Gastroesophageal sphincter (tissue), 4 donors: ENCODE measurements around the gene TP63. TPM values are rescaled to one million over a fixed set of nuclear protein-coding genes. Genes with fewer than 3 reads are reported as not detected.

Experiments used
- ATAC-seq: fragments of 150-250 bp; one replicate; pipeline ENCODE4 v1.9.1; 2016; ENCODE audit warnings: mild to moderate bottlenecking, moderate library complexity
- H3K27ac ChIP-seq, 4 donors: fragments of 200-600 bp; sonication (generic) in 3 of 4; 1 replicate in 3 of 4; 2 replicates in 1 of 4; pipeline ENCODE4 v1.5.1; 2016 to 2019
- H3K27me3 ChIP-seq: fragments of 200-600 bp; sonication (generic); one replicate; pipeline ENCODE4 v1.5.1; 2019
- H3K36me3 ChIP-seq, 2 donors: fragments of 200-600 bp; sonication (generic); one replicate each; pipeline ENCODE4 v1.5.1; 2019; ENCODE audit warnings: control low read depth in 1 of 2
- H3K4me1 ChIP-seq, 3 donors: fragments of 200-600 bp; sonication (generic); 1 replicate in 2 of 3; 2 replicates in 1 of 3; pipeline ENCODE4 v1.5.1; 2016 to 2019; ENCODE audit warnings: control low read depth in 2 of 3
- H3K4me3 ChIP-seq, 2 donors: fragments of 200-600 bp; sonication (generic); one replicate each; pipeline ENCODE4 v1.5.1; 2019; ENCODE audit warnings: mild to moderate bottlenecking in 1 of 2, moderate library complexity in 1 of 2
- H3K9me3 ChIP-seq, 3 donors: fragments of 200-600 bp; sonication (generic); one replicate each; pipeline ENCODE4 v1.5.1; 2017 to 2019; ENCODE audit warnings: control low read depth in 2 of 3
- EP300 ChIP-seq: sonication (generic); formaldehyde crosslinking; IDR thresholded peaks from one replicate; pipeline ENCODE4 v1.6.1; 2017; ENCODE audit warnings: antibody characterized with exemption, mild to moderate bottlenecking
- POLR2A ChIP-seq, 2 donors: fragments of 450-650 bp; IDR thresholded peaks; one replicate each; pipeline ENCODE4 v1.6.1; 2017; ENCODE audit warnings: antibody characterized with exemption in 2 of 2, mild to moderate bottlenecking in 2 of 2, moderate library complexity in 1 of 2
- POLR2AphosphoS5 ChIP-seq: sonication (generic); formaldehyde crosslinking; IDR thresholded peaks from one replicate; pipeline ENCODE4 v1.6.1; 2017; ENCODE audit warnings: antibody characterized with exemption
- WGBS, 2 donors: methylation state at CpG; one replicate each; pipeline ENCODE4 v1.1.5; 2018; ENCODE audit warnings: low coverage in 1 of 2; 5-methylcytosine and 5-hydroxymethylcytosine counted together
- total RNA-seq, 4 donors: library from RNA; depleted of rRNA; stranded (reverse); fragments of >200 nt; gene quantifications; one replicate each; pipeline ENCODE4 v1.1.0, GENCODE V29; 2016
- TF ChIP-seq, protein P1 (sequence below), 4 experiments: fragments of 200-600 bp in 2 of 4; fragments of 450-650 bp in 2 of 4; sonication (generic) in 1 of 4; IDR thresholded peaks; one replicate each; pipeline ENCODE4 v1.5.1; 2017 to 2019; ENCODE audit warnings: antibody characterized with exemption in 4 of 4, mild to moderate bottlenecking in 2 of 4, moderate library complexity in 2 of 4

Gene TP63
- total RNA-seq, 4 donors from 2014 or later = 0.13 to 7.4 (median 3.4) TPM; not detected in 1

GRCh38 chr3:189813647-189814240, 182.6 kb downstream of the TP63 start:
- TF ChIP-seq POLR2AphosphoS5 = no peak
- Histone ChIP-seq H3K36me3 (no peaks in the 10 kb centered on the region), H3K9me3 (no peaks in the 10 kb centered on the region), H3K4me1 (no peaks in the 10 kb centered on the region), H3K27me3 (no peaks in the 10 kb centered on the region), H3K4me3 (no peak overlapping the region), H3K27ac (no peak overlapping the region)
- 83 to 100% methylated on average over 1 to 2 of the region's 10 CpGs for WGBS, 2 donors
- no peak for ATAC-seq

DNA sequence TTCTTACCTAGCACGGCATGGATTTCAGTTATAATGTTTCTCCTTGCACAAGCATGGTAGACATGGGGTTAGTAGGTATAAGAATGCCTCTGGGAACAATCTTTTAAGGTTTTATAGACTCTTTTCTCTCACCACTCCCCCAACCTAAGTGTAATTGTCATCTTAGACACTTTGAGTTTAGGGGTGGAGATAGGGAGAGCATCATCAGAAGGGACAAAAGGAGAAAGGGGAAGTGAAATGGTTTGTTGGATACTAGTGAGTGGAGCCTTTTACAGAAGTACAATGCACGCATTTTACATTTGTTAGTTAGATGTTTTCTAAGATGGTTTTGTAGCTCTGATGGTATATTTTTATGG, 189.2 kb downstream of the TP63 start:
- no peak overlapping the region for H3K27ac ChIP-seq
- H3K9me3 ChIP-seq = no peaks in the 10 kb centered on the region
- no peak for ATAC-seq
- H3K36me3 ChIP-seq = no peaks in the 10 kb centered on the region
- TF ChIP-seq POLR2AphosphoS5 (no peak), POLR2A (IDR thresholded peaks at IDR 0.05) (no peak), EP300 (no peak)
- TF ChIP-seq, protein P1, sequence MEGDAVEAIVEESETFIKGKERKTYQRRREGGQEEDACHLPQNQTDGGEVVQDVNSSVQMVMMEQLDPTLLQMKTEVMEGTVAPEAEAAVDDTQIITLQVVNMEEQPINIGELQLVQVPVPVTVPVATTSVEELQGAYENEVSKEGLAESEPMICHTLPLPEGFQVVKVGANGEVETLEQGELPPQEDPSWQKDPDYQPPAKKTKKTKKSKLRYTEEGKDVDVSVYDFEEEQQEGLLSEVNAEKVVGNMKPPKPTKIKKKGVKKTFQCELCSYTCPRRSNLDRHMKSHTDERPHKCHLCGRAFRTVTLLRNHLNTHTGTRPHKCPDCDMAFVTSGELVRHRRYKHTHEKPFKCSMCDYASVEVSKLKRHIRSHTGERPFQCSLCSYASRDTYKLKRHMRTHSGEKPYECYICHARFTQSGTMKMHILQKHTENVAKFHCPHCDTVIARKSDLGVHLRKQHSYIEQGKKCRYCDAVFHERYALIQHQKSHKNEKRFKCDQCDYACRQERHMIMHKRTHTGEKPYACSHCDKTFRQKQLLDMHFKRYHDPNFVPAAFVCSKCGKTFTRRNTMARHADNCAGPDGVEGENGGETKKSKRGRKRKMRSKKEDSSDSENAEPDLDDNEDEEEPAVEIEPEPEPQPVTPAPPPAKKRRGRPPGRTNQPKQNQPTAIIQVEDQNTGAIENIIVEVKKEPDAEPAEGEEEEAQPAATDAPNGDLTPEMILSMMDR (IDR thresholded peaks at IDR 0.05) = no peak
- no peaks in the 10 kb centered on the region for H3K27me3 ChIP-seq
- no peak overlapping the region for H3K4me3 ChIP-seq
- no peaks in the 10 kb centered on the region for H3K4me1 ChIP-seq
- 83 to 96% methylated on average over 2 of the region's 2 CpGs for WGBS, 2 donors

GRCh38 chr3:189821262-189821661, 190.1 kb downstream of the TP63 start:
- Histone ChIP-seq H3K36me3 (no peaks in the 10 kb centered on the region), H3K9me3 (no peaks in the 10 kb centered on the region), H3K4me1 (no peaks in the 10 kb centered on the region), H3K27ac (no peak overlapping the region), H3K27me3 (no peaks in the 10 kb centered on the region), H3K4me3 (no peak overlapping the region)
- no peak for ATAC-seq
- WGBS, 2 donors = 50 to 62% methylated on average over 2 to 4 of the region's 4 CpGs
- TF ChIP-seq POLR2AphosphoS5 (no peak), POLR2A (IDR thresholded peaks at IDR 0.05) (no peak)

DNA sequence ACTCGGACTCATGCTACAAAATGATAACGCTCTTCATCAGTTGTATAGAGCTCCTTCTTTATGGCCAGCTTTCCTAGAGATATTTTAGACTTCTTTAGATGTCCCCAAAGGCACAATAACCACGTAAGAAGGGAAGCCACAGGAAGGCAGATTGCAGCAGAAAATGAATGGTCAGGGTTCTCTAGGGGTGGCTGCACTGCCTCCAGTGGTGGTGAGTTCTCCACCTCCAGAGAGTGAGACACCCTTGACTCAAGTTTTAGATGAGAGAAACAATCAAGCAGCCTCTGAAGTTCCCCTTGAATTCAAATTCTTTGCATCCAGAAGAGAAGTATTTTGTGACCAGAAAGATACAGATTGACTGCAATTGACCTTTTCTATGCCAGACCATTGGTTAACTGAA, 191.5 kb downstream of the TP63 start:
- Histone ChIP-seq H3K27me3 (no peaks in the 10 kb centered on the region), H3K36me3 (no peaks in the 10 kb centered on the region), H3K9me3 (no peaks in the 10 kb centered on the region), H3K27ac (no peak overlapping the region), H3K4me3 (no peak overlapping the region), H3K4me1 (no peaks in the 10 kb centered on the region)
- no peak for ATAC-seq
- TF ChIP-seq EP300 (no peak), POLR2AphosphoS5 (no peak), POLR2A (IDR thresholded peaks at IDR 0.05) (no peak)
- TF ChIP-seq, protein P1 (IDR thresholded peaks at IDR 0.05) = no peak
- 59 to 83% methylated on average over 1 to 3 of the region's 3 CpGs for WGBS, 2 donors

DNA sequence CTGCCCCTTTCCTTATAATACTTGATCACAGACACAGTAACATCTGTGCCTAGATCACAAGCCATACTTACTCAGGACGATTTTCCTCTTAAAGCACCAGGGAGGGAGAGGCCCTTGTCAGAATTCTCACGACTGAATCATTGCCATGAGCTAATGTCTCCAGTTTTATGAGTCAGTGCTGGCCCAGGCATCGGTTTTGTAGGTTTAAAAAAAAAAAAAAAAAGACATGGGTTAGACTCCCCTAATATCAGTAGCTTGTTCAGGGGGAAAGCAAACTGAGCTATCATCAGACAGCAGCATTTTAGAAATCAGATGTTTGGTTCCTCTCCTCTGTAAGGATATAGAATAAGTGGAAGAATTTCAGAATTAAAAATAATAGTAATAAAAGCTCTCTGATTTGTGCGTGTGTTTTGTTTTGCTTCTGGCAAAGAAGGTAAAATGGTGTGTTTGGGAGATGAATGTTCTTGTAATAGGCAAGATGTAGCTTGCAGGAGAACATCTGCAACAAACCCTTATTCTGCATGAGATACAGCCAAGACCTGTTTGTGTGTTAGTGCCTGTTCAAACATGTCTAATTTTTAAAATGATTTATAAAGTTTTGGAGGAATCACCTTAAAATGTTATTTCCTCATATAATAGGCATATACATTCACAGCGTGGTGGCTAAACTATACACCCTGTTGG, 193.6 kb downstream of the TP63 start:
- WGBS, 2 donors = 38 to 80% methylated on average over 3 to 4 of the region's 5 CpGs
- Histone ChIP-seq H3K9me3 (no peaks in the 10 kb centered on the region), H3K36me3 (no peaks in the 10 kb centered on the region), H3K27me3 (no peaks in the 10 kb centered on the region), H3K4me1 (no peaks in the 10 kb centered on the region), H3K27ac (no peak overlapping the region), H3K4me3 (no peak overlapping the region)
- TF ChIP-seq POLR2A (IDR thresholded peaks at IDR 0.05) (no peak), EP300 (no peak), POLR2AphosphoS5 (no peak)
- TF ChIP-seq, protein P1 (IDR thresholded peaks at IDR 0.05) = no peak
- ATAC-seq = no peak

DNA sequence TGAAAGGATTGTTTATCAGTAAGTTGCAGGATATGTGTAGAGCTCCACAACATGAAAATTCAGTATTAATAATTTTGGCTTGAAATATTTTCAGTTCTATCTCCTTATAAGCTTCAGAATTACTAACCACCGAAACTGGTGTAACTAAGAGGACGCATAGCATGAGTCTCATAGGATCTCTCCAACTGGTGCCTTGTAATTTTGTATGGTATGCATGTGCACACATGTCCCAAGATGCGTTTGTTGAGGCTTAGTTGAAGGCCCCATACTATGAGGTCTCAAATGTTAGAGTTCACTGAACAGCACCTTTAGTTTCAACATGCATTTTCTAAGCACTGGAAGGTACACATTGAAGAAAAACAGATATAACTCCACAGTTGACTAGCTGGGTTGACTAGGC, 195.4 kb downstream of the TP63 start:
- H3K4me1 ChIP-seq = no peaks in the 10 kb centered on the region
- H3K36me3 ChIP-seq = no peaks in the 10 kb centered on the region
- H3K4me3 ChIP-seq = no peak overlapping the region
- H3K27ac ChIP-seq = no peak overlapping the region
- no peaks in the 10 kb centered on the region for H3K27me3 ChIP-seq
- ATAC-seq = no peak
- TF ChIP-seq POLR2A (IDR thresholded peaks at IDR 0.05) (no peak), POLR2AphosphoS5 (no peak), EP300 (no peak)
- TF ChIP-seq, protein P1 (IDR thresholded peaks at IDR 0.05) = no peak
- WGBS, 2 donors = 87 to 93% methylated on average over 2 to 3 of the region's 3 CpGs
- H3K9me3 ChIP-seq = no peaks in the 10 kb centered on the region
